LNCaP clone FGC (cell line): ENCODE results near the gene SMYD3.

ENCODE experiments used
- DNase-seq: peaks from one replicate; pipeline ENCODE4 v3.0.0-alpha.2; 2011; ENCODE audit warnings: low read depth
- H3K4me3 ChIP-seq: 2 replicates; pipeline ENCODE4 v1.5.1; 2011; ENCODE audit warnings: mild to moderate bottlenecking, low read depth, low read length, control low read depth
- CTCF ChIP-seq: IDR thresholded peaks from 2 replicates; pipeline ENCODE4 v1.5.1; 2012; ENCODE audit warnings: mild to moderate bottlenecking; ENCODE audit not compliant: control insufficient read depth, insufficient read depth; ENCODE audit errors: extremely low read depth

The SMYD3 gene

GRCh38 chr1:245962453-245962852 is 544.6 kb downstream of the SMYD3 start:
- TF ChIP-seq CTCF: no peak
- no peak for DNase-seq
- no peak overlapping the region for H3K4me3 ChIP-seq

GRCh38 chr1:245961137-245961540 is 545.9 kb downstream of the SMYD3 start:
- no peak for DNase-seq
- H3K4me3 ChIP-seq: no peak overlapping the region
- TF ChIP-seq CTCF: no peak

- no peak for DNase-seq
- no peak overlapping the region for H3K4me3 ChIP-seq
- no peak for TF ChIP-seq CTCF
These were observed 546.9 kb downstream of the SMYD3 start for GRCh38 chr1:245960171-245960570.

- no peak for TF ChIP-seq CTCF
- no peak for DNase-seq
- H3K4me3 ChIP-seq: no peak overlapping the region
These were observed 549.1 kb downstream of the SMYD3 start for GRCh38 chr1:245958016-245958415.

- no peak for DNase-seq
- H3K4me3 ChIP-seq: no peak overlapping the region
- no peak for TF ChIP-seq CTCF
These were observed 549.7 kb downstream of the SMYD3 start for GRCh38 chr1:245957427-245957826.

- DNase-seq: no peak
- no peak for TF ChIP-seq CTCF
- no peak overlapping the region for H3K4me3 ChIP-seq
These were observed 550.9 kb downstream of the SMYD3 start for GRCh38 chr1:245956225-245956624.

GRCh38 chr1:245953876-245954660 is 553.0 kb downstream of the SMYD3 start:
- TF ChIP-seq CTCF: no peak
- DNase-seq: peak; percentile 21
- peak overlapping the region; percentile 36 for H3K4me3 ChIP-seq
